GM12878 (cell line): Measurements from ENCODE around the gene TLCD5. TPM values are rescaled to one million over a fixed set of nuclear protein-coding genes. Genes with fewer than 3 reads are reported as not detected.

Experiments
- ATAC-seq: fragments of 200-7000 bp; cut with Tn5 transposase; 3 replicates; pipeline ENCODE4 v1.9.1; 2020; ENCODE audit warnings: mild to moderate bottlenecking, moderate library complexity
- BruUV-seq: library from RNA; stranded (reverse); fragments of 400-500 nt; replicated peaks from 2 replicates; lab custom pipeline; 2021; lab: Mats Ljungman, UMichigan
- CTCF ChIA-PET: fragments of 300-600 bp; sonication (Branson Sonifier 250); formaldehyde crosslinking; extraction: SDS; loops from one replicate; lab custom pipeline; 2021; ENCODE audit warnings: inconsistent platforms; lab: Yijun Ruan, JAX
- POLR2A ChIA-PET: fragments of 350-600 bp; formaldehyde crosslinking; extraction: SDS; loops from one replicate; lab custom pipeline; 2021; ENCODE audit warnings: inconsistent platforms; lab: Charles Lee
- RAD21 ChIA-PET: fragments of 300-600 bp; sonication (Branson Sonifier 250); formaldehyde crosslinking; loops from one replicate; lab custom pipeline; 2023; ENCODE audit warnings: antibody characterized with exemption; ENCODE audit not compliant: unreplicated experiment; lab: Charles Lee
- SMC1A ChIA-PET: fragments of 300-600 bp; sonication (Branson Sonifier 250); formaldehyde crosslinking; loops from one replicate; lab custom pipeline; 2023; ENCODE audit not compliant: unreplicated experiment, uncharacterized antibody; lab: Charles Lee
- DNase-seq: peaks from one replicate; pipeline ENCODE4 v3.0.0-alpha.2; 2011; ENCODE audit warnings: low read depth, low spot score
- FAIRE-seq: peaks from 3 replicates; lab custom pipeline; 2011; peaks lifted over from hg19 to GRCh38; lab: Jason Lieb, UNC
- H2AFZ ChIP-seq: 2 replicates; pipeline ENCODE4 v1.6.0; 2011; ENCODE audit warnings: low read depth, low read length, control low read depth; ENCODE audit not compliant: control insufficient read depth
- H3K27ac ChIP-seq: 2 replicates; pipeline ENCODE4 v1.5.1; 2011; ENCODE audit warnings: control low read depth; ENCODE audit not compliant: control insufficient read depth, insufficient read depth
- H3K27me3 ChIP-seq, 2 experiments: replicated peaks in 1 of 2; 2 replicates each; pipeline versions ENCODE4 v1.6.0 to v1.6.1; 2011; ENCODE audit warnings: low read length in 1 of 2; ENCODE audit not compliant: control insufficient read depth in 2 of 2, insufficient read depth in 2 of 2
- H3K36me3 ChIP-seq, 2 experiments: 2 replicates each; pipeline ENCODE4 v1.5.1; 2011; ENCODE audit warnings: low read length in 1 of 2; ENCODE audit not compliant: control insufficient read depth in 2 of 2, insufficient read depth in 2 of 2
- H3K4me1 ChIP-seq: 2 replicates; pipeline ENCODE4 v1.6.1; 2011; ENCODE audit warnings: mild to moderate bottlenecking, low read length, moderate library complexity, mixed read lengths; ENCODE audit not compliant: control insufficient read depth, insufficient read depth
- H3K4me2 ChIP-seq: 2 replicates; pipeline ENCODE4 v1.6.0; 2011; ENCODE audit warnings: control low read depth; ENCODE audit not compliant: control insufficient read depth, insufficient read depth
- H3K4me3 ChIP-seq: fragments of 200-600 bp; sonication (generic); 2 replicates; pipeline ENCODE4 v1.5.1; 2016
- H3K79me2 ChIP-seq: 2 replicates; pipeline ENCODE4 v1.6.0; 2011; ENCODE audit warnings: low read length; ENCODE audit not compliant: control insufficient read depth, insufficient read depth
- H3K9ac ChIP-seq: 2 replicates; pipeline ENCODE4 v1.8.0; 2011; ENCODE audit warnings: low read length, control low read depth, mixed read lengths; ENCODE audit not compliant: control insufficient read depth, insufficient read depth
- H3K9me3 ChIP-seq: replicated peaks from 3 replicates; pipeline ENCODE4 v1.5.1; 2011; ENCODE audit warnings: mild to moderate bottlenecking, low read length; ENCODE audit not compliant: control insufficient read depth, insufficient read depth
- H4K20me1 ChIP-seq: 2 replicates; pipeline ENCODE4 v1.6.0; 2011; ENCODE audit not compliant: control insufficient read depth, insufficient read depth
- BACH1 ChIP-seq: fragments of 450-650 bp; IDR thresholded peaks from 2 replicates; pipeline ENCODE4 v1.6.1; 2017; ENCODE audit warnings: mild to moderate bottlenecking, borderline replicate concordance
- CBFB ChIP-seq: IDR thresholded peaks from 2 replicates; pipeline ENCODE4 v1.6.1; 2016; ENCODE audit warnings: antibody characterized with exemption, low read depth
- HDGF ChIP-seq: fragments of 450-650 bp; IDR thresholded peaks from 2 replicates; pipeline ENCODE4 v1.6.1; 2016; ENCODE audit warnings: antibody characterized with exemption
- KAT2A ChIP-seq: conservative IDR thresholded peaks from 2 replicates; pipeline ENCODE4 v1.6.1; 2011; ENCODE audit warnings: low read depth, low read length; ENCODE audit not compliant: control insufficient read depth
- NFIC ChIP-seq: IDR thresholded peaks from 2 replicates; pipeline ENCODE4 v1.6.1; 2012; ENCODE audit warnings: low read depth, mild to moderate bottlenecking, inconsistent platforms, low read length, moderate library complexity
- NR2C1 ChIP-seq: fragments of 450-650 bp; IDR thresholded peaks from 2 replicates; pipeline ENCODE4 v1.6.1; 2017; ENCODE audit warnings: antibody characterized with exemption, mild to moderate bottlenecking, moderate library complexity
- NRF1 ChIP-seq: conservative IDR thresholded peaks from 2 replicates; pipeline ENCODE4 v1.6.1; 2011; ENCODE audit warnings: mild to moderate bottlenecking, low read depth, low read length, improper control_type of control experiment
- RAD21 ChIP-seq: IDR thresholded peaks from 2 replicates; pipeline ENCODE4 v1.6.1; 2011; ENCODE audit warnings: mild to moderate bottlenecking, low read depth, low read length, moderate library complexity; ENCODE audit not compliant: insufficient read depth
- RAD51 ChIP-seq: fragments of 450-650 bp; IDR thresholded peaks from 2 replicates; pipeline ENCODE4 v1.6.1; 2016; ENCODE audit warnings: moderate library complexity, mild to moderate bottlenecking, inconsistent platforms
- RBBP5 ChIP-seq: fragments of 200-600 bp; sonication (generic); conservative IDR thresholded peaks from 2 replicates; pipeline ENCODE4 v1.6.1; 2016
- SP1 ChIP-seq: IDR thresholded peaks from one replicate; pipeline ENCODE4 v1.6.1; 2011; ENCODE audit warnings: low read depth, low read length
- SREBF2 ChIP-seq: IDR thresholded peaks from 2 replicates; pipeline ENCODE4 v1.6.1; 2012; ENCODE audit warnings: mild to moderate bottlenecking, low read length
- SUZ12 ChIP-seq: fragments of 200-600 bp; sonication (generic); IDR thresholded peaks from one replicate; pipeline ENCODE4 v1.6.1; 2018; ENCODE audit warnings: antibody characterized with exemption, mild to moderate bottlenecking; ENCODE audit not compliant: unreplicated experiment
- TCF12 ChIP-seq: IDR thresholded peaks from 2 replicates; pipeline ENCODE4 v1.6.1; 2011; ENCODE audit warnings: low read depth, mild to moderate bottlenecking, low read length
- WGBS: methylation state at CpG from one replicate; pipeline ENCODE4 v1.1.6; 2016; ENCODE audit warnings: low lambda C conversion rate; ENCODE audit not compliant: insufficient replicate concordance, insufficient coverage; ENCODE audit errors: missing lambda C conversion rate; 5-methylcytosine and 5-hydroxymethylcytosine counted together
- in situ Hi-C: fragments of 300-500 bp; cut with MboI; formaldehyde crosslinking; loops from 9 replicates; pipeline ENCODE4 v1.14.3; 2018; ENCODE audit warnings: mixed read lengths
- intact Hi-C: fragments of 100-400 bp; cut with micrococcal nuclease; formaldehyde crosslinking; loops from one replicate; pipeline ENCODE4 v1.14.2; 2022; ENCODE audit not compliant: unreplicated experiment
- polyA plus RNA-seq, 11 experiments: library from polyadenylated mRNA; depleted of rRNA in 4 of 11; unstranded in 6 of 11; stranded (reverse) in 5 of 11; fragments of >200 nt; fragmentation: Nextera tagmentation in 4 of 11; fragmentation: Illumina TruSeq in 1 of 11; extraction: Ambion mirVana in 4 of 11; extraction: Trizol in 1 of 11; gene quantifications; 1 replicate in 1 of 11; 2 replicates in 10 of 11; pipeline versions ENCODE4 v1.2.1 to v1.2.3, GENCODE V29; 2011 to 2016; ENCODE audit warnings: inconsistent platforms in 2 of 11, missing spikeins in 2 of 11, low read depth in 1 of 11
- total RNA-seq, 4 experiments: library from RNA; depleted of rRNA in 3 of 4; stranded (reverse); fragments of >200 nt in 3 of 4; fragmentation: Illumina TruSeq in 1 of 4; extraction: Trizol in 1 of 4; gene quantifications; 2 replicates each; pipeline versions ENCODE4 v1.2.1 to v1.2.3, GENCODE V29; 2013 to 2021
- TF ChIP-seq, protein P1 (sequence below): fragments of 450-650 bp; IDR thresholded peaks from 2 replicates; pipeline ENCODE4 v1.6.1; 2017; ENCODE audit warnings: mild to moderate bottlenecking, low read depth, inconsistent platforms; ENCODE audit not compliant: poor library complexity, severe bottlenecking
- TF ChIP-seq, protein P2 (sequence below): IDR thresholded peaks from 2 replicates; pipeline ENCODE4 v1.6.1; 2011; ENCODE audit warnings: mild to moderate bottlenecking, low read depth, low read length, moderate library complexity; ENCODE audit not compliant: insufficient replicate concordance
- TF ChIP-seq, protein P3 (sequence below): IDR thresholded peaks from 2 replicates; pipeline ENCODE4 v1.6.1; 2012; ENCODE audit warnings: low read depth, low read length, improper control_type of control experiment

Gene TLCD5
- total and polyA plus RNA-seq, 10 of the 15 experiments (the other 5 are each of a cell fraction or from before 2014, with no cell fraction given), result 2.4 to 13.3 (median 3.2) TPM

DNA sequence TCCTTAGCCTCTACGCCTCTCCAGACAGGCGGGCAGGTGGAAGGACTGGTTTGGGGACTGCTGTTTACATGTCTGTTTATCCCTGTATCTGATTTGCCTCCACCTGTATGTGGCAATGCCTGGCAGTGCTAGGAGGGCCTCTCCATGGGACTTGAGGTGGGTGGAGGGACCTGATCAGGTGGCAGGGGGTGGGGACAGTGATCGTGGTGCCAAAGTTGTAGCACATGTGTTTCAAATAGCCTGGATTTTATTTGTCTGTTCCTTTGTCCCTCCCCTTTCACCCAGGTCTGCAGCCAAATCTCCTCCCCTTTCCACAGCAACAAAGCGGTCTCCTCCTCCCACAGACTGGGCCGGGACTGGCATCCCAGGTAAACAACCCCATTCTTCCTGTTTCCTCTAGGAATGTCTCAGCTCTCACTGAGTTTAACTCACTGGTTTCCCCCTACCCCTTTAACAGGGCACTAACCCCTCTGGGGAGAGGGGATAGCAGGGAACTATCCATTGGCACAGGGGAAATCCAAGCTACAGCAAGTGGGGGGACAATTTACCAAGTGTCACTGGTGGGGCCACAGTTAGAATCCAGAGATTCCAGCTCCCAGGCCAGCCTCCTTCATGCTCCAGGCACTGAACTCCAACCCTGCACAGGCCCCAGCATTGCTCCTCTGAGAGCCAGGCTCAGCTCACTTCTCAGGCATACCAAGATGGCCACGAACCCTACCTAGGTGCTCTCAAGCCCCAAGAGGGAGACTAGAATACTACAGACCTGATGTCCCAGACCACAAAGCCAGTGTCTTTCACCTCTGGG lies 22.9 kb upstream of the TLCD5 start:
- Histone ChIP-seq H3K4me3 (no peak overlapping the region), H3K9ac (no peak overlapping the region), H3K79me2 (no peaks in the 10 kb centered on the region), H4K20me1 (no peaks in the 10 kb centered on the region), H3K4me1 (peaks cover 7% of the 10 kb centered on the region), H2AFZ (no peak overlapping the region), H3K4me2 (no peak overlapping the region), H3K36me3 (no peaks in the 10 kb centered on the region), H3K27ac (no peak overlapping the region), H3K27me3 (no peaks in the 10 kb centered on the region), H3K9me3 (no peaks in the 10 kb centered on the region)
- ATAC-seq, result peak; percentile 45
- intact Hi-C loops, result no loop called here
- ChIA-PET SMC1A (interaction anchor here (1.0 to 13.1 kb wide), 26 partner anchors 8 to 550 kb away, joined by 3 to 372 read pairs (median 4); partner anchors contain the start of genes POU2F3 and TLCD5), CTCF (interaction anchor here (0.6 to 19.8 kb wide), 36 partner anchors 8 to 986 kb away, joined by 3 to 783 read pairs (median 5); partner anchors contain the start of genes POU2F3 and TLCD5), RAD21 (interaction anchor here (0.5 to 10.3 kb wide), 12 partner anchors 8 to 891 kb away, joined by 3 to 348 read pairs (median 4); partner anchors contain the start of genes POU2F3 and TLCD5), POLR2A (interaction anchor here (1.1 to 2.1 kb wide), 3 partner anchors 66 to 70 kb away, joined by 5 to 12 read pairs (median 7); no protein-coding TSS in a partner anchor)
- no peak for TF ChIP-seq TCF12
- no peak for TF ChIP-seq SREBF2
- TF ChIP-seq NRF1, result no peak
- TF ChIP-seq BACH1, result no peak
- TF ChIP-seq, protein P1, sequence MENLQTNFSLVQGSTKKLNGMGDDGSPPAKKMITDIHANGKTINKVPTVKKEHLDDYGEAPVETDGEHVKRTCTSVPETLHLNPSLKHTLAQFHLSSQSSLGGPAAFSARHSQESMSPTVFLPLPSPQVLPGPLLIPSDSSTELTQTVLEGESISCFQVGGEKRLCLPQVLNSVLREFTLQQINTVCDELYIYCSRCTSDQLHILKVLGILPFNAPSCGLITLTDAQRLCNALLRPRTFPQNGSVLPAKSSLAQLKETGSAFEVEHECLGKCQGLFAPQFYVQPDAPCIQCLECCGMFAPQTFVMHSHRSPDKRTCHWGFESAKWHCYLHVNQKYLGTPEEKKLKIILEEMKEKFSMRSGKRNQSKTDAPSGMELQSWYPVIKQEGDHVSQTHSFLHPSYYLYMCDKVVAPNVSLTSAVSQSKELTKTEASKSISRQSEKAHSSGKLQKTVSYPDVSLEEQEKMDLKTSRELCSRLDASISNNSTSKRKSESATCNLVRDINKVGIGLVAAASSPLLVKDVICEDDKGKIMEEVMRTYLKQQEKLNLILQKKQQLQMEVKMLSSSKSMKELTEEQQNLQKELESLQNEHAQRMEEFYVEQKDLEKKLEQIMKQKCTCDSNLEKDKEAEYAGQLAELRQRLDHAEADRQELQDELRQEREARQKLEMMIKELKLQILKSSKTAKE, result no peak
- TF ChIP-seq RBBP5, result no peak
- TF ChIP-seq NFIC, result no peak
- no peak for TF ChIP-seq RAD51
- TF ChIP-seq, protein P2, sequence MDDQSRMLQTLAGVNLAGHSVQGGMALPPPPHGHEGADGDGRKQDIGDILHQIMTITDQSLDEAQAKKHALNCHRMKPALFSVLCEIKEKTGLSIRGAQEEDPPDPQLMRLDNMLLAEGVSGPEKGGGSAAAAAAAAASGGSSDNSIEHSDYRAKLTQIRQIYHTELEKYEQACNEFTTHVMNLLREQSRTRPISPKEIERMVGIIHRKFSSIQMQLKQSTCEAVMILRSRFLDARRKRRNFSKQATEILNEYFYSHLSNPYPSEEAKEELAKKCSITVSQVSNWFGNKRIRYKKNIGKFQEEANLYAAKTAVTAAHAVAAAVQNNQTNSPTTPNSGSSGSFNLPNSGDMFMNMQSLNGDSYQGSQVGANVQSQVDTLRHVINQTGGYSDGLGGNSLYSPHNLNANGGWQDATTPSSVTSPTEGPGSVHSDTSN, result no peak
- TF ChIP-seq RAD21, result no peak
- no peak for TF ChIP-seq HDGF
- TF ChIP-seq CBFB, result no peak
- no peak for TF ChIP-seq NR2C1
- TF ChIP-seq KAT2A, result no peak
- TF ChIP-seq SP1, result no peak
- TF ChIP-seq, protein P3, sequence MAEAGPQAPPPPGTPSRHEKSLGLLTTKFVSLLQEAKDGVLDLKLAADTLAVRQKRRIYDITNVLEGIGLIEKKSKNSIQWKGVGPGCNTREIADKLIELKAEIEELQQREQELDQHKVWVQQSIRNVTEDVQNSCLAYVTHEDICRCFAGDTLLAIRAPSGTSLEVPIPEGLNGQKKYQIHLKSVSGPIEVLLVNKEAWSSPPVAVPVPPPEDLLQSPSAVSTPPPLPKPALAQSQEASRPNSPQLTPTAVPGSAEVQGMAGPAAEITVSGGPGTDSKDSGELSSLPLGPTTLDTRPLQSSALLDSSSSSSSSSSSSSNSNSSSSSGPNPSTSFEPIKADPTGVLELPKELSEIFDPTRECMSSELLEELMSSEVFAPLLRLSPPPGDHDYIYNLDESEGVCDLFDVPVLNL, result no peak
- TF ChIP-seq SUZ12, result no peak
- DNase-seq, result no peak
- in situ Hi-C loops, result loop anchor here (5.0 kb wide), 2 partner anchors 70 to 130 kb away; no protein-coding TSS in a partner anchor
- no peak for FAIRE-seq
- 22% methylated on average over 6 of the region's 6 CpGs for WGBS
- BruUV-seq, result no TSS peak
